ENCODE data around the gene MXI1. TPM values are rescaled to one million over a fixed set of nuclear protein-coding genes. Genes with fewer than 3 reads are reported as not detected.
A peak's percentile ranks its signal among the peaks of the same experiment; 100 is the strongest.

Gene MXI1
- total RNA-seq, 1 donor from 2014 or later, result 31.5 TPM

GRCh38 chr10:110176141-110177030, 31.0 kb upstream of the MXI1 start:
- Histone ChIP-seq H3K4me3 (ENCODE audit: insufficient read depth, low read depth, low read length) (no peak overlapping the region), H4K20me1 (ENCODE audit: insufficient read depth, low read length) (no peaks in the 10 kb centered on the region), H3K9me3 (ENCODE audit: insufficient read depth, low read depth, low read length) (no peaks in the 10 kb centered on the region), H3K4me1 (ENCODE audit: insufficient read depth, low read length) (no peaks in the 10 kb centered on the region), H2AFZ (ENCODE audit: low read depth, low read length) (peak overlapping the region; percentile 52), H3K4me2 (ENCODE audit: low read length) (no peak overlapping the region), H3K9ac (ENCODE audit: low read length) (no peak overlapping the region), H3K36me3 (ENCODE audit: insufficient read depth, low read length) (no peaks in the 10 kb centered on the region), H3K27me3 (ENCODE audit: insufficient read depth, low read length) (no peaks in the 10 kb centered on the region), H3K27ac (ENCODE audit: low read depth, low read length) (no peak overlapping the region), H3K79me2 (ENCODE audit: insufficient read depth, low read length) (no peaks in the 10 kb centered on the region)
- H3K9me3 Mint-ChIP-seq (ENCODE audit: unreplicated experiment), result no peaks in the 10 kb centered on the region
- DNase-seq (ENCODE audit: low read depth) (peak; percentile 6), FAIRE-seq (no peak)
- no peak overlapping the region for H3K4me3 Mint-ChIP-seq (ENCODE audit: unreplicated experiment)
- peaks cover 15% of the 10 kb centered on the region for H3K27me3 Mint-ChIP-seq (ENCODE audit: low read depth, unreplicated experiment)
- no peak overlapping the region for H3K27ac Mint-ChIP-seq (ENCODE audit: unreplicated experiment)
- TF ChIP-seq EZH2 (IDR thresholded peaks at IDR 0.05; ENCODE audit: insufficient read depth, low read length), result no peak
- TF ChIP-seq, protein P1, sequence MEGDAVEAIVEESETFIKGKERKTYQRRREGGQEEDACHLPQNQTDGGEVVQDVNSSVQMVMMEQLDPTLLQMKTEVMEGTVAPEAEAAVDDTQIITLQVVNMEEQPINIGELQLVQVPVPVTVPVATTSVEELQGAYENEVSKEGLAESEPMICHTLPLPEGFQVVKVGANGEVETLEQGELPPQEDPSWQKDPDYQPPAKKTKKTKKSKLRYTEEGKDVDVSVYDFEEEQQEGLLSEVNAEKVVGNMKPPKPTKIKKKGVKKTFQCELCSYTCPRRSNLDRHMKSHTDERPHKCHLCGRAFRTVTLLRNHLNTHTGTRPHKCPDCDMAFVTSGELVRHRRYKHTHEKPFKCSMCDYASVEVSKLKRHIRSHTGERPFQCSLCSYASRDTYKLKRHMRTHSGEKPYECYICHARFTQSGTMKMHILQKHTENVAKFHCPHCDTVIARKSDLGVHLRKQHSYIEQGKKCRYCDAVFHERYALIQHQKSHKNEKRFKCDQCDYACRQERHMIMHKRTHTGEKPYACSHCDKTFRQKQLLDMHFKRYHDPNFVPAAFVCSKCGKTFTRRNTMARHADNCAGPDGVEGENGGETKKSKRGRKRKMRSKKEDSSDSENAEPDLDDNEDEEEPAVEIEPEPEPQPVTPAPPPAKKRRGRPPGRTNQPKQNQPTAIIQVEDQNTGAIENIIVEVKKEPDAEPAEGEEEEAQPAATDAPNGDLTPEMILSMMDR (IDR thresholded peaks at IDR 0.05; ENCODE audit: insufficient read depth, low read depth, low read length), result no peak
- H3K4me1 Mint-ChIP-seq (ENCODE audit: low read depth, unreplicated experiment), result peaks cover 6% of the 10 kb centered on the region
- H3K36me3 Mint-ChIP-seq (ENCODE audit: low read depth, unreplicated experiment), result no peaks in the 10 kb centered on the region

- FAIRE-seq (no peak), DNase-seq (ENCODE audit: low read depth) (no peak)
- Mint-ChIP-seq H3K4me3 (ENCODE audit: unreplicated experiment) (no peak overlapping the region), H3K9me3 (ENCODE audit: unreplicated experiment) (no peaks in the 10 kb centered on the region), H3K36me3 (ENCODE audit: low read depth, unreplicated experiment) (no peaks in the 10 kb centered on the region), H3K27me3 (ENCODE audit: low read depth, unreplicated experiment) (peaks cover 10% of the 10 kb centered on the region), H3K4me1 (ENCODE audit: low read depth, unreplicated experiment) (peaks cover 6% of the 10 kb centered on the region), H3K27ac (ENCODE audit: unreplicated experiment) (no peak overlapping the region)
- Histone ChIP-seq H3K4me2 (ENCODE audit: low read length) (no peak overlapping the region), H4K20me1 (ENCODE audit: insufficient read depth, low read length) (no peaks in the 10 kb centered on the region), H3K9me3 (ENCODE audit: insufficient read depth, low read depth, low read length) (no peaks in the 10 kb centered on the region), H3K27ac (ENCODE audit: low read depth, low read length) (no peak overlapping the region), H3K27me3 (ENCODE audit: insufficient read depth, low read length) (no peaks in the 10 kb centered on the region), H3K4me3 (ENCODE audit: insufficient read depth, low read depth, low read length) (no peak overlapping the region), H3K36me3 (ENCODE audit: insufficient read depth, low read length) (no peaks in the 10 kb centered on the region), H3K79me2 (ENCODE audit: insufficient read depth, low read length) (no peaks in the 10 kb centered on the region), H3K9ac (ENCODE audit: low read length) (no peak overlapping the region), H2AFZ (ENCODE audit: low read depth, low read length) (no peak overlapping the region), H3K4me1 (ENCODE audit: insufficient read depth, low read length) (no peaks in the 10 kb centered on the region)
- no peak for TF ChIP-seq EZH2 (IDR thresholded peaks at IDR 0.05; ENCODE audit: insufficient read depth, low read length)
- TF ChIP-seq, protein P1 (IDR thresholded peaks at IDR 0.05; ENCODE audit: insufficient read depth, low read depth, low read length), result no peak
These were observed 28.2 kb upstream of the MXI1 start for GRCh38 chr10:110179220-110179619.

GRCh38 chr10:110181451-110181850, 26.0 kb upstream of the MXI1 start:
- Histone ChIP-seq H3K27ac (ENCODE audit: low read depth, low read length) (no peak overlapping the region), H3K27me3 (ENCODE audit: insufficient read depth, low read length) (no peaks in the 10 kb centered on the region), H3K36me3 (ENCODE audit: insufficient read depth, low read length) (no peaks in the 10 kb centered on the region), H3K79me2 (ENCODE audit: insufficient read depth, low read length) (no peaks in the 10 kb centered on the region), H3K9me3 (ENCODE audit: insufficient read depth, low read depth, low read length) (no peaks in the 10 kb centered on the region), H3K4me2 (ENCODE audit: low read length) (no peak overlapping the region), H3K9ac (ENCODE audit: low read length) (no peak overlapping the region), H4K20me1 (ENCODE audit: insufficient read depth, low read length) (no peaks in the 10 kb centered on the region), H3K4me1 (ENCODE audit: insufficient read depth, low read length) (no peaks in the 10 kb centered on the region), H2AFZ (ENCODE audit: low read depth, low read length) (no peak overlapping the region), H3K4me3 (ENCODE audit: insufficient read depth, low read depth, low read length) (no peak overlapping the region)
- Mint-ChIP-seq H3K36me3 (ENCODE audit: low read depth, unreplicated experiment) (no peaks in the 10 kb centered on the region), H3K27me3 (ENCODE audit: low read depth, unreplicated experiment) (peaks cover 6% of the 10 kb centered on the region), H3K4me1 (ENCODE audit: low read depth, unreplicated experiment) (peaks cover under 1% of the 10 kb centered on the region), H3K27ac (ENCODE audit: unreplicated experiment) (no peak overlapping the region), H3K4me3 (ENCODE audit: unreplicated experiment) (no peak overlapping the region), H3K9me3 (ENCODE audit: unreplicated experiment) (no peaks in the 10 kb centered on the region)
- no peak for DNase-seq (ENCODE audit: low read depth)
- FAIRE-seq, result no peak
- TF ChIP-seq, protein P1 (IDR thresholded peaks at IDR 0.05; ENCODE audit: insufficient read depth, low read depth, low read length), result no peak
- TF ChIP-seq EZH2 (IDR thresholded peaks at IDR 0.05; ENCODE audit: insufficient read depth, low read length), result no peak
